ENCODE results near the gene TEX51.

TEX51 gene

DNA sequence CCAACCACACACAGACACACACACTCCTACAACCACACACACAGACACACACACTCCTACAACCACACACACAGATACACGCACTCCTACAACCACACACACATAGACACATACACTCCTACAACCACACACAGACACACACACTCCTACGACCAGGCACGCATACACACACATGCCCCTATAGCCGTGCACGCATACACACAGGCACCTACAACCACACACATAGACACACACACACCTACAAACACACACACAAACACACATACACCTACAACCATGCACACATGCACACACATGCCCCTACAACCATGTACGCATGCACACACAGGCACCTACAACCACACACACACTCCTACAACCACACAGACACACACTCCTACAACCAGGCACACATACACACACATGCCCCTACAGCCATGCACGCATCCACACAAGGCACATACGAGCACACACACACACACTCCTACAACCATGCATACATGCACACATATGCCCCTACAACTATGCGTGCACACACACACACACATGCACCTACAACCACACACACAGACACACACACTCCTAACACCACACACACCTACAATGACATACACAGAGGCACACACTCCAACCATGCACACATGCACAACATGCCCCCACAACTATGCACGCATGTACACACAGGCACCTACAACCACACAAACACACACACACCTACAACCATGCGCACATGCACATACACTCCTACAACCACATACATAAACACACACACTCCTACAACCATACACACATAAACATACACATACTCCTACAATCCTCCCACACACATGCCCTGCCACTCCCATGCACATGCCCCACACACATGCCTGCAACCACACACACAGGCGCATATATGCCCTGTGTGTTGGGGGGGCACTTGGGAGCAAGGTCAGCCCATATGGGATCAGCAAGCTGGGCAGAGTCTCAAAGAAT, 19.1 kb upstream of the TEX51 start:
- DNase-seq = no peak

GRCh38 chr2:126880324-126880723, 18.4 kb upstream of the TEX51 start:
- no peak for DNase-seq

GRCh38 chr2:126880817-126881216, 17.9 kb upstream of the TEX51 start:
- no peak for DNase-seq

- DNase-seq = no peak
These were observed 17.1 kb upstream of the TEX51 start for GRCh38 chr2:126881591-126881990.

DNA sequence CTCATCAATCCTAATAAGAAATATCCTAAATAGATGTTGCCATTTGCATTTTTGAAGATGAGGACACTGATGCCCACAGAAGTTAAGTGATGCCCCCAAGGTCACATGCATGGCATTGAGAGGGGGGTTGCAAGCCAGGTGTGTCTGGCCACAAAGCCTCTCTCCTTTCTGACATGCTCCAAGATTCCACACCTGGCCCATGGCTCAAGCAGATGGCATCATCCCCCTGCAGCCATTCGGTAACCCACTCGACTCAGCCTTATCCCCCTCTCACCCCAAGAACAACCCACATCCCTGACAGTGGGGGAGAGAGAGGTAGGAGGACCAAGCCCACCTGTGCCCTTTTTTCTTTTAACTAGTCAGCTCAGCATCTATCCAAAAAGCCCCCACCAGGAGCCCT, 16.5 kb upstream of the TEX51 start:
- no peak for DNase-seq

DNA sequence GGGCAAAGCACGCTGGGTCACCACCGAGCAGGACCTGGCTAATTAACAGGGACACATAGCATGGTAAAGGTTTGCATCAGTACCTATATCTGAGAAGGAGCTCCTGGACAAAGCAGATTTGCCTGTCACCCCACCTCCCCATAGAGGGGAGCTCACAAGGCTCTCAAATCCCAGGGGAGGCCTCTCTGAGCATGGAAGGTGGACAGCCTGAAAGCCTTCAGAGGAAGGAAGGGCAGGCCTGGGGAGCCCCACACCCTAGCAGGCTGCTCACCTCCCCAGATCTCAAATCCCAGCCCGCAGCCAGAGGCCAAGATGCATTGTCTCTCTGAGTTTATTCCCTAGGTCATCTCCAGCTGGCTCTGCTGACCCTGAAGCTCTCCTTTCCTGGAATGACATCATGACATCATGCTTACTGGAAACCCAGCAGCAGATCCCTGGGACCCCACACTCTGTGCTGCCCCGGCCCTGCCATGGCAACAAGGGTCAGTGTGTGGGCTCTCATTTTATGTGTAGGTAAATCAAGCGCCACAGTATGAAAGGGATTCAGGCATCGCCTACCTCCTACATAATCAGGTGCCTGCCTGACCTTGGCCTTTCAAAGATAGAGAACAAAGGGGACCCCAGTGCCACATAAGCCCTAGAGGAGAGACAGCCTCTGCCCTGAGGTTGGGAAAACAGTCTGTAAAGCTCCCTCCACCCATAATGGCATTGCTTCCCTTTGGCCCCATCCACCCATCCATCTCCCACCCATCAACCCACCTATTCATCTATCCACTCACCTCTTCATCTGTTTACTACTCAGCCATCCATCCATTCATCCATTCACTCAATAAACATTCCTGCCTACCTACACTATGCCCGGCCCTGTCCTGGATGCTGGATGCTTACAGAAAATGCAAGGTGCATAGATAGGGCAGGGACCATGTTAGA, 15.7 kb upstream of the TEX51 start:
- DNase-seq = no peak

DNA sequence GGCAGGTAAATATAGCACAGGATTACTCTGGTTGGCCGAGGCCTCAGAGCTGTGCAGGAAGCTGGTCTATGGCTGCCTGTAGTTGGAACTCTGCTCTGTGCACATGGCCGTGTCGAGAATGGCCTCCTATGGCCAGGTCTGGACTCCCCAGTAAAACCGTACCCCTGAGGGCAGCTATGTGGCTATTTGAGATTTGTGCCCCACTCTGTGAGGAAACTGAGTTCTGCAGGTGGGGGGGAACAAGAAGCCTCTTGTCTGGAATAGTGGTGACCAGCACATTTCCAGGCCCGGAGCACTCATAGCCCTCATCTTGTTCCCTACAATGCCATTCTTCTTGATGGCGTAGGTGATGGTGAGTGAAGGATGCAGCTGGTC, 15.0 kb upstream of the TEX51 start:
- DNase-seq = no peak

- no peak for DNase-seq
These were observed 13.6 kb upstream of the TEX51 start for GRCh38 chr2:126884861-126885750.

- no peak for DNase-seq
These were observed 12.9 kb upstream of the TEX51 start for GRCh38 chr2:126885751-126886210.

GRCh38 chr2:126886211-126886915, 12.3 kb upstream of the TEX51 start:
- no peak for DNase-seq

DNA sequence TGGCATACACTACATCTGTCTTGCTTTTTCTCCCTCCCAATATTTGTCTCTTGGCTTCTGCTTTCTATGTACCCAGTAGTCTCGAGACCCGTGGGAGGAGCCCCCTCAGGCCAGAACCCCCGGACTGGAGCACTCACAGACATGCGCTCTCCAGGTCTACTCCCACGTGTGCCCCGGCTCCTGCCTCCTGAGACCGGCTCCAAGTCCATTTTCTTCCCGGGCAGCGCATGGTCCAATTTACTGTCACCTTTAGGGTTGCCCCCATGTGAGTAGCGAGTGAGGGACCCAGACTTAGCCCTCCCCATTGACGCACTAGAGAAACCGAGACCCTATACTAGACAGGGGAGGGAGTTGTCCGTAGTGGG, 11.8 kb upstream of the TEX51 start:
- no peak for DNase-seq

DNA sequence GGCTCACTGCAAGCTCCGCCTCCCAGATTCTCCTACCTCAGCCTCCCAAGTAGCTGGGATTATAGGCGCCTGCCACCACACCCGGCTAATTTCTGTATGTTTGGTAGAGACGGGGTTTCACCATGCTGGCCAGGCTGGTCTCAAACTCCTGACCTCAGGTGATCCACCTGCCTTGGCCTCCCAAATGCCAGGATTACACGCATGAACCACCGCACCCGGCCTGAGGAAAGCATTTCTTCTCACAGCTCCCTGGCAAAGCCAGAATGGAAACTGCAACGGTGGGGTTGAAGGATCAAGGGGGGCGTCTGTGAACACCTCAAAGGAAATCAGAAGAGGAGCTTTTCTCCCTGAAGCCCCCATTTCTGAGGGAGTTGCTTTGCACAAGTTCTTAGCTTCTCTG, 11.2 kb upstream of the TEX51 start:
- DNase-seq = no peak

DNA sequence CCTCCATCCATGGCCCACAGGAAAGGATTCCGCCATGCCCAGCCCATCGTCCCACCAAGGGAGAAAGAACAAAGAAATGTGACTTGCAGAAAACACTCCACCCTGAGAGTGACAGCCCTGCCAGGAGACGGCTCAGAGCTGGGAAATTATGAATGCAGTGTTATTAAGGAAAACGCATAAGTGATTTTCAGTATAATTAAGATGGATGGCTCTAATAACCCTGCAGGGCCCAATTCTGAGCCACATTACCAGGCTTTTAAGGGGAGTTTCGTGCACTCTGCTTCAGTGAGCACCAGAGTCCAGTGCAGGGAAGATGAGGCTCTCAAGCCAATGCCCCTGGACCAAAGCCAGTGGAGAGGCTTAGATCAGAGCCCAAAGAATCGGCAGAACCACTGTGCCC, 10.6 kb upstream of the TEX51 start:
- no peak for DNase-seq

- DNase-seq = no peak
These were observed 9.6 kb upstream of the TEX51 start for GRCh38 chr2:126889071-126889470.

- no peak for DNase-seq
These were observed 9.1 kb upstream of the TEX51 start for GRCh38 chr2:126889496-126890135.

DNA sequence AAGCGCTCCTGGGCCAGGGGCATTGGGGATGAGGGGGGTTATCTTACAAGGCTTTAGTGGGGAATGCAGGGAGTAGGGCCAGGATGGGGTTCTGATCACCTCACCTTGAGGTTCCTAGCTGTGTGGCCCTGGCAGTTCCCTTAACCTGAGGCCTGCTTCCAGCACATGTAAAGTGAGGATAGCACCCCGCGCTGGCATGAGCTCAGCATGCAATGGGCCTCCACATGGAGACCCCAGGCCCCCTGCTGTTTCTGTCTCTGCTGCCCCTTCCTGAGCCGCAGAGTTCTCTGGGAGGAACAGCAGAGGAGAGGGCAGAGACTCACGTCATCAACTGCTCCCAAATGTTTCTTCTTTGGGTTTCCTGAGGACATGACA, 8.6 kb upstream of the TEX51 start:
- no peak for DNase-seq

- no peak for DNase-seq
These were observed 7.9 kb upstream of the TEX51 start for GRCh38 chr2:126890551-126891450.

DNA sequence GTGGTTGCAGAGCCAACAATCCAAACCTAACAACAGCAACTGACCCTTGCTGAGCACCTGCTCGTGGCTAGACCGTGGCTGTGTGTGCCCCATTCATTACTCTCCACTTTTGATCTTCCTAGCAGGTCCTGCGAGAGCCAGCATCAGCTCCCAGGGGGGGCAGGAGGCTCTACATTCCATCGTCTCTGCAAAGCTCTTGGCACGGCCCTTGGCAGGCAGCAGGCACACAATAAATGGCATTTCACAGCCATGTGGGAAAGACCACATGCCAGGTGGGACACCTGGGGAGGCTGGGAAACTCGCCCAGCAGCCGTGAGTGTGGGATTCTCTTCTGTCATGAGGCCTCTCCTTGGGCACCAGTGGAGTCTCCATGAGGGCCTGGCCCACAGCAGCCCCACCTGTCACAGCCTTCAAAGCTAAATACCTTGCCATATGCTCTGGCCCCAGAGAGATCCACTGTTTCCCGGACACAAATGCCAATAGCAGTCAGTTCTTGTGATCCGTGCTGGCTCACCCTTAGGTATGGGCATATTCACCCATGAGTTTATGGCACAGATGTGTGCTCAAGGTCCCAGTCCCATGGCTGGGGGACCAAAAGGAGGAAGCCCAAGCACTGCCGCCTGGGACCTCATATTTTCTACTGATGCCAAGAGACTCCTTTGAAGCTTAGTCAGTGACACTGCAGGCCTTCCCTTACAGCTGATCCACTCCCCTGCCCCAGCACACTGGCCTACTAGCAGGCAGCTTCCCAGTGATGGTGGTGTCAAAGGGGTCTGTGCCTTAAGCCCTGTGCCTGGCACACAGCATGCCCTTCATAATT, 6.8 kb upstream of the TEX51 start:
- no peak for DNase-seq

- DNase-seq = no peak
These were observed 5.5 kb upstream of the TEX51 start for GRCh38 chr2:126893153-126893552.

- DNase-seq = no peak
These were observed 5.1 kb upstream of the TEX51 start for GRCh38 chr2:126893606-126894005.
